ENCODE data around the gene OPN1SW.

OPN1SW gene

DNA sequence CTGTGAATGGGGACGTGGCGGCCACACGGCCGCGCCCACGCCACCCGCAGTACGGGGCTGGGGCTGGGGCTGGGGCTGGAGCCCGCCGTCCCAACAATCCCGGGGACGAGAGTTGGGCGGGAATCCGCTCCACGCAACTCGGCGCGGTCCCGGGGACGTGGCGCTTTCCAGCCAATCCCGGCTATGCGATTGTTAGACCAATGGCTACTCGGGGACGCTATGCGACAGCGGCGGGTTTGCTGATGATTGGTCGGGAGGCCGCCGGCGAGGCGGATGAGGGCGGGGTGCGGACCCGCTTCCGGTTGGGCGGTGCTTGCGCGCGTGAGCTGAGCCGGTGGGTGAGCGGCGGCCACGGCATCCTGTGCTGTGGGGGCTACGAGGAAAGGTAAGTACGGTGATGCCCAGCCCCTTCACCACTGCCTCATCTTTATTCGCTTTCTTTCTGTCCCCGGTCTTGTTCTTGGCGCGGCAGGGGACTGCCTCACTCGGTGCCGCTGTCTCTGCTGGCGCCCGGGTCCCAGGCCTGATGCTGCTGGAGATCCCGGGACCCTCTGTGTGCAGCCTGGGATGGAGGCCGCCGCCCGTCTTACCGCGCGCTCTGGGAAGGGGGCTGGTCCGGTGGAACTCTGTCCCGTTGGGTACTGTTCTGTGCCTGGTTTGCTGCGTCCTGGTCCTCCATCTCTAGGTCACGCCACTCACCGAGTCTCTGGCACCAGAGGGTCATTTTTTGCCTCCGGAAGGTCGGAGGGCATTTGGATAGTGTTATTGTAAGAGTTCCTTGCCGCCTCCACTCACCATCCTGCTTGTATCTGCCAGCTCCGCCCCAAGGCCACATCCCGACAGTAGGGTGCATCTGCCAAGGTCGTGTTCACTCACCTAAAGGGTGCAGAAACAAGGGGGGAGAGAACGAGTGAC, 36.3 kb downstream of the OPN1SW start, which contains the start of gene CALU:
Gene CALU, plus strand, starts transcription at position 312 of the 915 bp plus-strand sequence. CDS start 9,225 bp downstream, outside the sequence.
- TF ChIP-seq, protein P1, sequence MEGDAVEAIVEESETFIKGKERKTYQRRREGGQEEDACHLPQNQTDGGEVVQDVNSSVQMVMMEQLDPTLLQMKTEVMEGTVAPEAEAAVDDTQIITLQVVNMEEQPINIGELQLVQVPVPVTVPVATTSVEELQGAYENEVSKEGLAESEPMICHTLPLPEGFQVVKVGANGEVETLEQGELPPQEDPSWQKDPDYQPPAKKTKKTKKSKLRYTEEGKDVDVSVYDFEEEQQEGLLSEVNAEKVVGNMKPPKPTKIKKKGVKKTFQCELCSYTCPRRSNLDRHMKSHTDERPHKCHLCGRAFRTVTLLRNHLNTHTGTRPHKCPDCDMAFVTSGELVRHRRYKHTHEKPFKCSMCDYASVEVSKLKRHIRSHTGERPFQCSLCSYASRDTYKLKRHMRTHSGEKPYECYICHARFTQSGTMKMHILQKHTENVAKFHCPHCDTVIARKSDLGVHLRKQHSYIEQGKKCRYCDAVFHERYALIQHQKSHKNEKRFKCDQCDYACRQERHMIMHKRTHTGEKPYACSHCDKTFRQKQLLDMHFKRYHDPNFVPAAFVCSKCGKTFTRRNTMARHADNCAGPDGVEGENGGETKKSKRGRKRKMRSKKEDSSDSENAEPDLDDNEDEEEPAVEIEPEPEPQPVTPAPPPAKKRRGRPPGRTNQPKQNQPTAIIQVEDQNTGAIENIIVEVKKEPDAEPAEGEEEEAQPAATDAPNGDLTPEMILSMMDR (IDR thresholded peaks at IDR 0.05; ENCODE audit: control insufficient read depth, insufficient read depth, low read depth, low read length, missing control alignments): no peak
- DNase-seq (ENCODE audit: low read depth): peak; percentile 93
- peak within 1 kb of the TSS; percentile 94 for H3K4me3 ChIP-seq (ENCODE audit: control insufficient read depth, low read depth, low read length)

DNA sequence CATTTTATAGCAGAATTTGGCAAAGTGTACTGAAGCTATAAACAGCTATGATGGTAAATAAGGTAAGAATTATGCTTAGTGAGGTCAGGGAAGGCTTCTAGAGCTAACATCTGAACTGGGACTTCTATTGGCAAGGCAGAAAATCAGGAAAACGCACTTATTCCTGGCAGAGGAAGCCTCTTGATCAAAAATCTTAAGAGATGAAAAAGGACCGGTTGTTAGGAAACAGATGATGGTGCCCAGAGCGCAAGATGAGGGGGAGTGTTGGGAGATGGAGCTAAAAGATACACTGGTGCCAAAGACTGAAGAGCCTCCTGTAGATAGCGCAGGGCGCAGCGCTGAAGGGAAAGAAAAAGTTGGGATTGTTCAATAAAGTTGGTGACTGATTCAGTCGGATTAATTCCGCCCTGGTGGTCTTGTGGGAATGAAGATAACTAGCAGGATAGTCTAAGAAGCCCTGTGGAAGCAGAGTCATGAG, 37.0 kb downstream of the OPN1SW start:
- no peak for DNase-seq (ENCODE audit: low read depth)
- H3K4me3 ChIP-seq (ENCODE audit: control insufficient read depth, low read depth, low read length): peak overlapping the region; percentile 52
- TF ChIP-seq, protein P1 (IDR thresholded peaks at IDR 0.05; ENCODE audit: control insufficient read depth, insufficient read depth, low read depth, low read length, missing control alignments): no peak

DNA sequence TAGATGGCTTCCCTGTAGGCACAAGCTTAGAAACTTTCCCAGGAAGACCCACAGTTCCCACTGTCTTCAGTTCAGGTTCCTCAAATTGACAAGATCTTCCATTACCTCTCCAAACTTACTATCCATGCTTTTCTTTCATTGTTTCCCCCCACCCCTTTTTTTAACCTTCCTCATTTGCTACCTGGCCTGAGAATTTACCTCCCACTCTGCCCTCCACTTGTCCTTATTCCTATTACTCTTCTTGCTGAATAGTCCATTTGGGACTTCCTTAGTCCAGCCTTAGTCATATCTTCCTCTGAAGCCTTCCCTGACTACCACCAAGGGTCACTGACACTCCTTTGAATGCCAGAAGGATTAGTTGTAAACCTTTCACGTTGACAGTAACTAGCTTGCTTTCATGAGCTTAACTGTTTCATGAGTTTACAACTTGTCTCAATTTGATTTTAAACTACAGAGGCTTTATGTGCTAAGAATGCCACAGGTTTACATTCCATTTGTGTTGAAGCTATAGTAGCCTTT, 37.7 kb downstream of the OPN1SW start:
- TF ChIP-seq, protein P1 (IDR thresholded peaks at IDR 0.05; ENCODE audit: control insufficient read depth, insufficient read depth, low read depth, low read length, missing control alignments): no peak
- no peak overlapping the region for H3K4me3 ChIP-seq (ENCODE audit: control insufficient read depth, low read depth, low read length)
- DNase-seq (ENCODE audit: low read depth): peak; percentile 39

DNA sequence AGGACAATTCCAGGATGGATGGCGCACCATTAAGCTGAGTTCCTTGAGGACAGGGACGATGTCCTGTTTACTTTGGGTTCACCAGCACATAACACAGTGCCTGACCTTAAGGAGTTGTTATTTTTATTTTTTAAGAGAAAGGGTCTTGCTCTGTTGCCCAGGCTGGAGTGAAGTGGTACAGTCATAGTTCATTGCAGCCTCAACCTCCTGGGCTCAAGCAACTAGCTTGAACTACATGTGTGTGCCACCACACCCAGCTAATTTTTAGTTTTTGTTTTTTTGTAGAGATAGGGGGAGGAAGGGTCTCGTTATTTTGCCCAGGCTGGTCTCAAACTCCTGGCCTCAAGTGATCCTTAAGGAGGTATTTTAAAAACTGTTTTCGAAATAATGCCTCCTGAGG, 38.2 kb downstream of the OPN1SW start:
- DNase-seq (ENCODE audit: low read depth): no peak
- TF ChIP-seq, protein P1 (IDR thresholded peaks at IDR 0.05; ENCODE audit: control insufficient read depth, insufficient read depth, low read depth, low read length, missing control alignments): no peak
- H3K4me3 ChIP-seq (ENCODE audit: control insufficient read depth, low read depth, low read length): no peak overlapping the region

DNA sequence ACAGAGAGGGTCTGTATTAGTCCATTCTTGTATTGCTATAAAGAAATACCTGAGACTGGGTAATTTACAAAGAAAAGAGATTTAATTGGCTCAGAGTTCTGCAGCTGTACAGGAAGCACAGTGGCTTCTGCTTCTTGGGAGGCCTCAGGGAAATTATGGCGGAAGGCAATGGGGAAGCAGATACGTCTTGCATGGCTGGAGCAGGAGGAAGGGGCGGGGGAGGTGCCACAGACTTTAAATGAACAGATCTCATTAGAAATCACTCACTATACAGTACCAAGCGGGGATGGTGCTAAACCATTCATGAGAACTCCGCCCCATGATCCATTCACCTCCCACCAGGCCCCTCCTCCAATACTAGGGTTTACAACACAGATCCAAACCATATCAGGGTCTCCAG, 40.2 kb downstream of the OPN1SW start:
- no peak for DNase-seq (ENCODE audit: low read depth)
- TF ChIP-seq, protein P1 (IDR thresholded peaks at IDR 0.05; ENCODE audit: control insufficient read depth, insufficient read depth, low read depth, low read length, missing control alignments): no peak
- H3K4me3 ChIP-seq (ENCODE audit: control insufficient read depth, low read depth, low read length): no peak overlapping the region

DNA sequence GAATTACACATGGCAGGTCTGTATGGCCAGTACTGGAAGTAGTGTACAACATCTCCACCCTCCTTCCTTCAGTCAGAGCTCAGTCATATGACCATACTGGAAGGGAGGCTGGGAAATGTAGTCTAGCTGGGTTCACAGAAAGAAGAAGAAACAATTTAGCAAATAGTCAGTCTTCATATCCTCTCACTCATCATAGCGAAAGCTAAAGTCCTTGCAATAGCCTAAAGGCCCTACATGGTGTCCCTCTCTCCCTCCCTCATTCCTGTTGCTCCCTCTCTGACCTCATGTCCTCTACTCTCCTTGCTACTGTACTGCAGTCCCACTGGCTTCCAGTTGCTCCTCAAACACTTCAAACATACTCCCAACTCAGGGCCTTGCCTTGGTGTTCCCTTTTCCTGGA, 40.7 kb downstream of the OPN1SW start:
- no peak overlapping the region for H3K4me3 ChIP-seq (ENCODE audit: control insufficient read depth, low read depth, low read length)
- DNase-seq (ENCODE audit: low read depth): no peak
- TF ChIP-seq, protein P1 (IDR thresholded peaks at IDR 0.05; ENCODE audit: control insufficient read depth, insufficient read depth, low read depth, low read length, missing control alignments): no peak
